ENCODE data around the gene TAGLN.

- TF ChIP-seq CTCF (conservative IDR thresholded peaks at IDR 0.05 in 1 of 2, IDR thresholded peaks at IDR 0.05 in 1 of 2; ENCODE audit: low read depth in 1 of 2, low read length in 2 of 2) (no peak), EZH2 (IDR thresholded peaks at IDR 0.05; ENCODE audit: low read length, missing control alignments) (no peak)
Observed at GRCh38 chr11:117194267-117194666, 4.9 kb upstream of the TAGLN start.

Measured in fibroblast of lung (primary cell).